CD4-positive, alpha-beta T cell (primary cell): Measurements from ENCODE around the gene TMBIM6. TPM values are rescaled to one million over a fixed set of nuclear protein-coding genes. Genes with fewer than 3 reads are reported as not detected.
A peak's percentile ranks its signal among the peaks of the same experiment; 100 is the strongest.

Source experiments
- ATAC-seq: fragments of 200-7000 bp; cut with Tn5 transposase; one replicate; pipeline ENCODE4 v1.10.0; 2022; ENCODE audit warnings: mild to moderate bottlenecking; ENCODE audit not compliant: poor library complexity
- CTCF ChIA-PET: fragments of 350-600 bp; sonication (Branson Sonifier 250); formaldehyde crosslinking; loops from one replicate; lab custom pipeline; 2021; ENCODE audit warnings: antibody characterized with exemption, inconsistent platforms; lab: Charles Lee
- POLR2A ChIA-PET: fragments of 350-600 bp; sonication (Branson Sonifier 250); formaldehyde crosslinking; loops from one replicate; lab custom pipeline; 2021; ENCODE audit warnings: antibody characterized with exemption, inconsistent platforms; lab: Charles Lee
- DNase-seq, 14 experiments: peaks; one replicate each; pipeline ENCODE4 v3.0.0-alpha.2; 2013 to 2020; ENCODE audit warnings: mixed read lengths in 2 of 14
- H3K27ac ChIP-seq, 2 donors: one replicate each; pipeline versions ENCODE4 v1.5.1 to v1.7.0; 2013; ENCODE audit warnings: low read length in 2 of 2, low read depth in 1 of 2, mild to moderate bottlenecking in 1 of 2
- H3K27me3 ChIP-seq, 2 experiments: 1 replicate in 1 of 2; 2 replicates in 1 of 2; pipeline versions ENCODE4 v1.6.1 to v1.7.0; 2013; ENCODE audit warnings: low read length in 2 of 2, control low read depth in 1 of 2, mild to moderate bottlenecking in 1 of 2, moderate library complexity in 1 of 2; ENCODE audit not compliant: insufficient read depth in 2 of 2, control insufficient read depth in 1 of 2
- H3K36me3 ChIP-seq: one replicate; pipeline ENCODE4 v1.6.1; 2013; ENCODE audit warnings: low read length, control low read depth; ENCODE audit not compliant: insufficient read depth
- H3K4me1 ChIP-seq: one replicate; pipeline ENCODE4 v1.6.1; 2013; ENCODE audit warnings: low read length, control low read depth; ENCODE audit not compliant: insufficient read depth
- H3K4me3 ChIP-seq: one replicate; pipeline ENCODE4 v1.5.1; 2013; ENCODE audit warnings: mild to moderate bottlenecking, low read length, moderate library complexity
- H3K9me3 ChIP-seq, 2 experiments: 1 replicate in 1 of 2; 2 replicates in 1 of 2; pipeline versions ENCODE4 v1.6.1 to v1.7.0; 2013; ENCODE audit warnings: low read length in 2 of 2, mild to moderate bottlenecking in 2 of 2, control low read depth in 1 of 2, moderate library complexity in 1 of 2; ENCODE audit not compliant: control insufficient read depth in 1 of 2, insufficient read depth in 1 of 2
- H3K27ac Mint-ChIP-seq: one replicate; pipeline ENCODE4 v1.8.0; 2020; ENCODE audit warnings: mixed read lengths
- H3K27me3 Mint-ChIP-seq: one replicate; pipeline ENCODE4 v1.8.0; 2021; ENCODE audit warnings: mixed read lengths
- H3K36me3 Mint-ChIP-seq: one replicate; pipeline ENCODE4 v1.8.0; 2021; ENCODE audit warnings: low read depth, mixed read lengths
- H3K4me1 Mint-ChIP-seq: one replicate; pipeline ENCODE4 v1.8.0; 2021; ENCODE audit warnings: low read depth, mixed read lengths
- H3K4me3 Mint-ChIP-seq: one replicate; pipeline ENCODE4 v1.8.0; 2020; ENCODE audit warnings: mild to moderate bottlenecking, mixed read lengths
- H3K9me3 Mint-ChIP-seq: one replicate; pipeline ENCODE4 v1.8.0; 2020; ENCODE audit warnings: mixed read lengths
- intact Hi-C, 2 experiments: fragments of 100-400 bp; cut with DNase I in 1 of 2; cut with micrococcal nuclease in 1 of 2; formaldehyde crosslinking; loops; one replicate each; pipeline versions ENCODE4 v1.15.1 to v1.9.0; 2023 to 2025; cut with DNase I, micrococcal nuclease
- total RNA-seq, 174 experiments: library from RNA in 2 of 174; stranded (reverse) in 2 of 174; gene quantifications; one replicate each; pipeline ENCODE4 v1.2.3 and lab custom pipeline; 2021 to 2026
- TF ChIP-seq, protein P1 (sequence below): fragments of 200-600 bp; IDR thresholded peaks from one replicate; pipeline ENCODE4 v1.8.0; 2022; ENCODE audit warnings: antibody characterized with exemption, mild to moderate bottlenecking

TMBIM6 gene
- total RNA-seq, 2 experiments from 2014 or later: 274 to 279 TPM

DNA sequence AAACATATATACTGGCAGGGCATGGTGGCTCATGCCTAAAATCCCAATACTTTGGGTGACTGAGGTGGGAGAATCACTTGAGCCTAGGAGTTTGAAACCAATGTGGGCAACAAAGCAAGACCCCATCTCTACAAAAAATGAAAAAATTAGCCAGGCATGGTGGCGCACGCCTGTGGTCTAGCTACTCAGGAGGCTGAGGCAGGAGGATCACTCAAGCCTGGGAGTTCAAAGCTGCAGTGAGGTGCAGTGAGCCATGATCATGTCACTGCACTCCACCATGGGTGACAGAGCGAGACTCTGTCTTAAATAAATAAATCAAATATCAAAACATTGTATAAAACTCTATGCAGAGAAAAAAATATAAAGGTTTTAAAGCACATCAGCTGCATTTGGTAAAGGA is 39.3 kb upstream of the TMBIM6 start:
- no peaks in the 10 kb centered on the region for H3K9me3 Mint-ChIP-seq
- H3K36me3 ChIP-seq: no peaks in the 10 kb centered on the region
- peak overlapping the region; percentile 68 for H3K27ac Mint-ChIP-seq
- peaks cover 80% of the 10 kb centered on the region for H3K4me1 Mint-ChIP-seq
- H3K4me3 Mint-ChIP-seq: no peak overlapping the region
- no peaks in the 10 kb centered on the region for H3K9me3 ChIP-seq
- H3K36me3 Mint-ChIP-seq: no peaks in the 10 kb centered on the region
- no peak for ATAC-seq
- H3K27me3 ChIP-seq: no peaks in the 10 kb centered on the region
- intact Hi-C loops: loop anchor here in 1 of 2 experiments (2.0 to 10.0 kb wide), 2 partner anchors 13 to 337 kb away; partner anchors contain the start of gene SPATS2
- POLR2A ChIA-PET: interaction anchor here (1.3 to 6.9 kb wide), 3 partner anchors 30 to 57 kb away, joined by 3 to 87 read pairs (median 12); partner anchors contain the start of gene TMBIM6
- DNase-seq: no peak
- peaks cover 54% of the 10 kb centered on the region for H3K4me1 ChIP-seq
- no peak overlapping the region for H3K27ac ChIP-seq
- H3K27me3 Mint-ChIP-seq: no peaks in the 10 kb centered on the region
- CTCF ChIA-PET: interaction anchor here (0.9 to 7.1 kb wide), 3 partner anchors 31 to 79 kb away, joined by 3 to 56 read pairs (median 15); partner anchors contain the start of gene PRPF40B
- no peak overlapping the region for H3K4me3 ChIP-seq
- TF ChIP-seq, protein P1, sequence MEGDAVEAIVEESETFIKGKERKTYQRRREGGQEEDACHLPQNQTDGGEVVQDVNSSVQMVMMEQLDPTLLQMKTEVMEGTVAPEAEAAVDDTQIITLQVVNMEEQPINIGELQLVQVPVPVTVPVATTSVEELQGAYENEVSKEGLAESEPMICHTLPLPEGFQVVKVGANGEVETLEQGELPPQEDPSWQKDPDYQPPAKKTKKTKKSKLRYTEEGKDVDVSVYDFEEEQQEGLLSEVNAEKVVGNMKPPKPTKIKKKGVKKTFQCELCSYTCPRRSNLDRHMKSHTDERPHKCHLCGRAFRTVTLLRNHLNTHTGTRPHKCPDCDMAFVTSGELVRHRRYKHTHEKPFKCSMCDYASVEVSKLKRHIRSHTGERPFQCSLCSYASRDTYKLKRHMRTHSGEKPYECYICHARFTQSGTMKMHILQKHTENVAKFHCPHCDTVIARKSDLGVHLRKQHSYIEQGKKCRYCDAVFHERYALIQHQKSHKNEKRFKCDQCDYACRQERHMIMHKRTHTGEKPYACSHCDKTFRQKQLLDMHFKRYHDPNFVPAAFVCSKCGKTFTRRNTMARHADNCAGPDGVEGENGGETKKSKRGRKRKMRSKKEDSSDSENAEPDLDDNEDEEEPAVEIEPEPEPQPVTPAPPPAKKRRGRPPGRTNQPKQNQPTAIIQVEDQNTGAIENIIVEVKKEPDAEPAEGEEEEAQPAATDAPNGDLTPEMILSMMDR: no peak

DNA sequence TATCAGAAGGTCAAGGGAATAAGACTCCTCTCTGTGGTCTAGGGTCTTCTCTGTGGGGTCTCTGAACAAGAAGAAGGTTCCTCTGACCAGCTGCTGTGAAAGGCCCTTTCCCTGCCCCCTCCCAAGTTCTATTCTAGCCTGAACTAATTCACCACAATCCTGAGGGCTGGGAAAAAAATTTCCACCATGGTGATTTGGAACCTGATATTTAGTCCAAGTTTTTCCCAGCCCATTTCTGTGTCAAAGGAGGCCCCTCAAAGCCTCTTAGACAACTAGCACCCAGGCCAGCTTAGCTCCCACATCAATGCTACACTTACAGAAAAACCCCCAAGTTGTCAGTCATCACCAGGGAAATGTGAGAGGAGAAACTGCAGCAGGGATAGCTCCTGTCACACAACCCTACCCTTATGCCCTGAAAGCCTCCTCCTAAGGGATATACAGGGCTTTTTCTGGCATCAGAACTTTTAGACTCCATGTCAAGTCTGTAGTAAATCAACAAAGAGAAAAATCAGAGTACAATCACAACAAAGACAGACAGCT is 38.6 kb upstream of the TMBIM6 start:
- H3K4me1 ChIP-seq: peaks cover 57% of the 10 kb centered on the region
- intact Hi-C loops: loop anchor here in 1 of 2 experiments (2.0 to 10.0 kb wide), 2 partner anchors 14 to 338 kb away; partner anchors contain the start of gene SPATS2
- no peaks in the 10 kb centered on the region for H3K9me3 Mint-ChIP-seq
- H3K4me1 Mint-ChIP-seq: peaks cover 78% of the 10 kb centered on the region
- H3K27me3 ChIP-seq: no peaks in the 10 kb centered on the region
- no peaks in the 10 kb centered on the region for H3K9me3 ChIP-seq
- no peak for ATAC-seq
- H3K27ac Mint-ChIP-seq: peak overlapping the region; percentile 68
- no peak overlapping the region for H3K4me3 ChIP-seq
- H3K27me3 Mint-ChIP-seq: no peaks in the 10 kb centered on the region
- H3K36me3 Mint-ChIP-seq: no peaks in the 10 kb centered on the region
- no peaks in the 10 kb centered on the region for H3K36me3 ChIP-seq
- peak overlapping the region; percentile 38 for H3K4me3 Mint-ChIP-seq
- POLR2A ChIA-PET: interaction anchor here (0.6 to 6.9 kb wide), 8 partner anchors 14 to 79 kb away, joined by 3 to 87 read pairs (median 3); partner anchors contain the start of genes PRPF40B and TMBIM6
- CTCF ChIA-PET: interaction anchor here (0.9 to 7.1 kb wide), 7 partner anchors 32 to 80 kb away, joined by 3 to 56 read pairs (median 5); partner anchors contain the start of genes PRPF40B and TMBIM6
- TF ChIP-seq, protein P1: no peak
- no peak overlapping the region for H3K27ac ChIP-seq
- peak in 1 of 14 experiments; percentile 20 for DNase-seq

DNA sequence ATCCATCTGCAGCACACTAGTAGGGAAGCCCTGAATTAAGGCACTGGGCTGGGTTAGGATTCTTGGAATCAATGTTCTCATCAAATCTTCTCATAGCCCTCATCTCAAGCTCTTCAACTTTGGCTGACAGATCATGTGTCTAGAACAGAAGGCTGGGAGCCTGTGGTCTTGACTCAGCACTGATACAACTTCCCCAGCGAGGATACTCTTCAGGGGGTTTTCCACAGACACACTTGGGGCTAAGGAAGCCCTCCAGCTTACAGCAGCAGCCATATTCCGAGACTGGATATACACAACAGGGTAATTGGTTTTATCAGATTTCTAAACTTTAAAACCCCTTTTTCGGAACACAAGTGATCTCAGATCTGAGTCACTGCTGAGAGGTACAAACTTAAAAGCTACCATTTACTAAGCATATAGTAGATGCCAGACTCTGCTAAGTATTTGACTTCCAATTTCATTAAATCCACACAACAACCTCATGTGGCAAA is 37.7 kb upstream of the TMBIM6 start:
- Histone ChIP-seq H3K27ac (no peak overlapping the region), H3K9me3 (no peaks in the 10 kb centered on the region), H3K36me3 (no peaks in the 10 kb centered on the region), H3K4me3 (no peak overlapping the region), H3K4me1 (peaks cover 55% of the 10 kb centered on the region), H3K27me3 (no peaks in the 10 kb centered on the region)
- ATAC-seq (no peak), DNase-seq (peak in 7 of 14 experiments; percentile 11 to 78 (median 35))
- Mint-ChIP-seq H3K4me1 (peaks cover 69% of the 10 kb centered on the region), H3K36me3 (no peaks in the 10 kb centered on the region), H3K9me3 (no peaks in the 10 kb centered on the region), H3K4me3 (peak overlapping the region; percentile 72), H3K27ac (peak overlapping the region; percentile 68), H3K27me3 (no peaks in the 10 kb centered on the region)
- intact Hi-C loops: loop anchor here in 1 of 2 experiments (2.0 to 10.0 kb wide), 2 partner anchors 15 to 339 kb away; partner anchors contain the start of gene SPATS2
- CTCF ChIA-PET: interaction anchor here (1.0 to 7.1 kb wide), 9 partner anchors 11 to 80 kb away, joined by 3 to 56 read pairs (median 6); partner anchors contain the start of gene PRPF40B
- POLR2A ChIA-PET: interaction anchor here (0.7 to 6.9 kb wide), 10 partner anchors 13 to 123 kb away, joined by 3 to 87 read pairs (median 16); partner anchors contain the start of genes PRPF40B and TMBIM6
- TF ChIP-seq, protein P1: no peak
